HG02870 (cell line): ENCODE measurements around the gene HSPA8.

Experiments
- ATAC-seq: cut with Tn5 transposase; IDR thresholded peaks from one replicate; pipeline ENCODE4 v1.9.1; 2021; ENCODE audit warnings: mild to moderate bottlenecking, moderate library complexity; ENCODE audit not compliant: unreplicated experiment

Gene HSPA8

GRCh38 chr11:123051146-123051545, 10.8 kb downstream of the HSPA8 start:
- no peak for ATAC-seq

DNA sequence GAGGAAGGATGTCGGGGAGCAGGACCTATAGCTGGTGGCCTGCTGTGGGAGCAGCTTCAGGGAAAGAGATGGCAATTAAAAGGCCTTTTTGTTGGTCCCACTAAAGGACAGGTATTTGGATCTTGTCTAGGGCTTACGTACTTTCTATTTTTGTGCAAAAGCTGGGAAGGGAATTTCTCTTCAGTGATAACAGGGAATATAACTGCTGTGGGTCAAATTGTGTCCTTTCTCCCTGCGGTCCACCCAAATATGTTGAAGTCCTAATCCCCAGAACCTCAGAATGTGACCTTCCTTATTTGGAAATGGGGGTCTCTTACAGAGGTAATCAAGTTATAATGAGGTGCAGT, 14.0 kb downstream of the HSPA8 start:
- ATAC-seq = no peak

- no peak for ATAC-seq
These were observed 14.5 kb downstream of the HSPA8 start for GRCh38 chr11:123047266-123047946.

DNA sequence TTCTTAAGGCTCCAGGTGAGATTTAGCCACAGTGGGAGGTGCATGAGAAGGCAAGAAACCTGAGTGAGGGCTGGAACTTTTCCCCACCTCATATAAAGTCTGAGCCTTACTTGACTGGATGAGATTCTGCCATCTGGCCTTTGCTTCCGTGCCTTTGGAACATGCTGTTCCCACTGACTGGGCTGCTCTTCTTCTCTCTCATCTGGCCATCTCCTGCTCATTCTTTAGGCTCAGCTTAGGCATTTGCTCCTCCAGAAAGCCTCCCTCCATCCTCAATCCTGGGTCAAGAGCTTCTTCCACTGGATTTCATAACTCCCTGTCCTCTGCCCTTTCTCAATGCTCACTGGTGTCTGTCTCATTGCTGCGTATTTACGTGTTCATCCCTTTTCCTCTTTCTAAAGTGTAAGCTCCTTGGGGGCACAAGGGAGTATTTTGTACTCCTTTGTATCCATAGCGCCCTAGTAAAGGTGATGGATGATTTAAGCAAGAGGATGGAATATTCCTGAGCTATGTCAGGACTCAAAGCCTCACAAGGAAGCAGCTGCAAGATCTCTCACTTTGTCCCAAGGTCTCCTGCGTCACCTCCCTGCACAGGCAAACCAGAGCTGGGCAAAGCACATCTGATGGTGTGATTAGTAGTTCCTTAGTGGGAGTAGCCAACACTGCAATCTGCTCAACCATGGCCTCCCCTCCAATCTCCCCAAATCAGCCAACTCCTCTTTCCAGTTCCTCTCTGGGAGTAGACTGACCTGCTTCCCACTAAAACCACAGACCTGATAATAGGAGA, 15.3 kb downstream of the HSPA8 start:
- ATAC-seq = no peak

GRCh38 chr11:123045101-123045500, 16.8 kb downstream of the HSPA8 start:
- no peak for ATAC-seq

DNA sequence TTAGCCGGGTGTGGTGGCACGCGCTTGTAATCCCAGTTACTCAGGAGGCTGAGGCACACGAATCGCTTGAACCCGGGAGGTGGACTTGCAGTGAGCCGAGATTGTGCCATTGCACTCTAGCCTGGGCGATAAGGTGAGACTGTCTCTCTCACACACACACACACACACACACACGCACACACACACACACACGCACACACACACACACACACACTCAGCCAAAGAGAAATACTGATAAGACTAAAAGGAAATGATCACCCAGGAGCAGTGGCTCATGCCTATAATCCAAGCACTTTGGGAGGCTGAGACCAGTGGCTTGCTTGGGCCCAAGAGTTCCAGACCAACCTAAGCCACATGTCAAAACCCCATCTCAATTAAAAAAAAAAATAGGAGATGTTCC, 20.8 kb downstream of the HSPA8 start:
- ATAC-seq = no peak

GRCh38 chr11:123040111-123040432, 21.9 kb downstream of the HSPA8 start:
- ATAC-seq = no peak

DNA sequence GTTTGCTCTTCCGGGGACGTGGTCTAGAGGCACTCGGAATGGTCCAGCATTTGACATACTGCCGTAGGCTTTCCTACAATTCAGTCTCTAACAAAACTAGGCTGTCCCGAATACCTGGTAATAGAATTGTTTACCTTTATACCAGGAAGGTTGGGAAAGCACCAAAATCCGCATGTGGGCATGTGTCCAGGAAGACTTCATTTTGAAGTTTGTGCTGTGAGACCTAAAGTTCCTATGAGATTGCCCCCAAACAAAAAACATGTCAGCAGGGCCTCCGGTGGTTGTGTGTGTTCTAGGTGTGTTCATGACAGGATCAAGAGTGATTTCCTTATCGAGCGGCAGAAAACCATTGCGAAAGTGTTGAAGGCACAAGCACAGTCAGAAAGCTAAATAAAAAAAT, 26.1 kb downstream of the HSPA8 start:
- no peak for ATAC-seq

GRCh38 chr11:123034597-123034996, 27.3 kb downstream of the HSPA8 start:
- ATAC-seq = no peak

DNA sequence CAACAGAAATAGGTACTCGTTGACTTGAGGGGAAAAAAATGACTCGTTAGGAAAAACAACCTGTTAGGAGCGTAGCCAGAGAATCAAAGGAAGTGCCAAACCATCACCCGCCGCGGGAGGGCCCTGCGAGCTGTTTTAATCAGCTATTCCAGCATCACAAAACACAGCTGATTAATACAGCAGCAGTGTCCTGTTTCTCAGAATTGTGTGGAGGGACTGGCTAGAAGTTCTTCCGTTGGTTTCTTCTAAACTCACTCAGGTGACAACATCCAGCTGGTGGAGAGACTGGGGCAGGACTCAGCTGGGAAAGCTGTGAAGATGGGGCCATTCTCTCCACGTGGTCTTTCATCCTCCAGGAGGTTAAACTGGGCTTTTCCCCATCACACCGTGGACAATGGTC, 28.0 kb downstream of the HSPA8 start:
- no peak for ATAC-seq

DNA sequence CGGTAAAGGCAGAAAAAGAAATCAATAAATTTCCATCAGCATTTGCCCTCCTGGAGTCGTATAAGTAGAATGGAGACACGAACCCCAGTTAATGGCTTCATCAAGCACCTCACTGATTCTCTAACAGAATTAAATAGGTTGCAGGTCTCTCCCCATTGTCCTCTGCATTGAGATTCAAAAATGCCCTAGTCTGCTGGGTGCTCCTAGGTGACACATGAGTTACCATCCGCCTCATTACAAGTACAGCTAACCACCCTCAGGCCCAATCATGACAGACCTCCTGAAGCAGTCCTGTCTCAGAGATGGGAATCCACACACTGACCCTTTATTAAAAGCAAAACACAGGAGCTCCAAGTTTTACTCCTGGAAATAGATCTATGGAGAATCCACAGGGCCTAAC, 31.4 kb downstream of the HSPA8 start:
- ATAC-seq = no peak

GRCh38 chr11:123020968-123021367, 41.0 kb downstream of the HSPA8 start:
- ATAC-seq = peak; percentile 73

- ATAC-seq = no peak
These were observed 43.2 kb downstream of the HSPA8 start for GRCh38 chr11:123018702-123019101.

- ATAC-seq = no peak
These were observed 50.4 kb downstream of the HSPA8 start for GRCh38 chr11:123011510-123011909.
